Measurements from ENCODE around the gene SDK1. TPM values are rescaled to one million over a fixed set of nuclear protein-coding genes. Genes with fewer than 3 reads are reported as not detected.

The SDK1 gene
- total and polyA plus RNA-seq, 2 of the 8 experiments (the other 6 are each of a cell fraction or from before 2014, with no cell fraction given): 3.3 to 7.2 TPM

DNA sequence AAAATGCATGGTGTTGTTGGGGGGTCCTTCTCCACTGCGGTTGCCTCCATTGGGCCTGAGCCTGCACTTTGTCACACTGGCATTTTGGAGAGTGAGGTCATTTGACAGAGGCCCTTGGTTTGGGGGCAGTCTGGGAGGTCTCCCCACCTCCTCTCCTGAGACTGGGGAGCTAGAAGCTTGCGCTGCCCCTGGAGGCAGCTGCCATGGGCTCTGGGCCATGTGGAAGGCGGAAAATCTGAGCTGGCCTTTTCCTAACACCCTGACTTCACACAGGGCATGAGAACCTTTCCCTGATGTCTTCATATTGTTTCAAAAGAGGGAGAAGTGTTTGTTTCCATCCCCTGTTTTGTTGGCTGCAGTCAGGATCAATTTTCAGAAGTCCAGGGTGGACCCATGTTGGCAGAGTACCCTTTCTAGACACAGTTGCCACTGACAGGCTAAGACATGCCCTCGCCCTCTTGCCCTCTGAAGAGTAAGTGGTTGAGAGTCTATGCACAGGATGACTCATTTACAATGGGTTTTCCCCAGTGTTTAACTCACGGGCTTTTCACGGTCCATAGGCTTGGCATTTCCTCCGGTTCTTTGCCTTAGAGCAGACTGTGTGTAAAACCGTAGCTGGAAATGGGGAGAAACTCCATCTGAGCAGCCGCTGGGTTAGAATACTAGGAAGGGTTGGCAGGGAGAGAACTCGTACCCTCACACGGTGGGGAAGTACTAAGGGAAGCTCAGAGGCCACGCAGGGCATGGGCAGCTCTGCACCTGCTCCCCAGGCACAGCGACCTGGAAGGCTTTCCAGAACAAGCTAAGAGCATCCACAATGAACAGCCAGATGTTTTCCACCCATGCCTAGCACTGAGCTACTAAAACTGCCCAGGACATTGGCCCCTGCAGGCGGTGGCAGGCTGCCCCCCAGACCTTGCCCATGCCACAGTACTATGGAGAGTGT is 655.0 kb downstream of the SDK1 start:
- Histone ChIP-seq H4K8ac (ENCODE audit: extremely low read depth, insufficient read depth, low read length) (no peak overlapping the region), H2BK120ac (replicated peaks; ENCODE audit: low read depth, low read length) (no peak overlapping the region), H4K5ac (ENCODE audit: insufficient read length, low read depth, low read length) (no peak overlapping the region), H3K4me2 (ENCODE audit: insufficient read depth in 1 of 2, low read depth in 2 of 2, low read length in 2 of 2) (no peak overlapping the region), H3K14ac (ENCODE audit: insufficient read length) (no peak overlapping the region), H2AFZ (ENCODE audit: low read length) (no peak overlapping the region), H3K27ac (ENCODE audit: low read depth, low read length) (no peak overlapping the region), H3K36me3 (ENCODE audit: control insufficient read depth in 2 of 4, insufficient read depth in 4 of 4, low read length in 3 of 4) (no peaks in the 10 kb centered on the region), H2BK15ac (ENCODE audit: low read length) (no peak overlapping the region), H4K20me1 (replicated peaks in 1 of 2; ENCODE audit: control insufficient read depth in 1 of 2, insufficient read depth in 2 of 2, low read length in 2 of 2) (no peaks in the 10 kb centered on the region), H2AK5ac (ENCODE audit: low read depth, low read length) (no peak overlapping the region), H3K23me2 (ENCODE audit: low read depth, low read length) (no peaks in the 10 kb centered on the region), H4K91ac (replicated peaks; ENCODE audit: insufficient read length, low read length) (no peak overlapping the region), H3K56ac (replicated peaks; ENCODE audit: insufficient read length, low read depth, low read length) (peak overlapping the region; percentile 21), H2BK5ac (ENCODE audit: low read depth, low read length) (no peak overlapping the region), H3K18ac (ENCODE audit: extremely low read depth, low read length) (no peak overlapping the region), H2BK20ac (ENCODE audit: low read length) (no peak overlapping the region), H3K9ac (replicated peaks in 1 of 4; ENCODE audit: extremely low read depth in 1 of 4, low read depth in 3 of 4, low read length in 3 of 4) (no peak overlapping the region), H3K4ac (replicated peaks; ENCODE audit: insufficient read length, low read depth, low read length) (no peak overlapping the region), H3K4me1 (replicated peaks in 1 of 4; ENCODE audit: control insufficient read depth in 3 of 4, insufficient read depth in 4 of 4, low read length in 3 of 4) (no peaks in the 10 kb centered on the region), H3K9me3 (ENCODE audit: insufficient read depth in 2 of 2, low read depth in 1 of 2, low read length in 1 of 2) (no peaks in the 10 kb centered on the region; a peak in 1 of 4 replicates), H2BK12ac (ENCODE audit: low read depth, low read length) (no peak overlapping the region), H3K79me1 (ENCODE audit: low read depth, low read length) (no peaks in the 10 kb centered on the region; the same call in 1 of the 2 replicates), H3K23ac (ENCODE audit: insufficient read length) (no peak overlapping the region), H3K79me2 (ENCODE audit: control insufficient read depth in 1 of 2, insufficient read depth in 2 of 2, low read length in 2 of 2) (no peaks in the 10 kb centered on the region), H3K27me3 (replicated peaks in 1 of 4; ENCODE audit: control insufficient read depth in 3 of 4, extremely low read depth in 1 of 4, insufficient read depth in 3 of 4, low read length in 3 of 4) (no peaks in the 10 kb centered on the region), H3K4me3 (ENCODE audit: extremely low read depth in 1 of 4, insufficient read depth in 2 of 4, low read depth in 3 of 4, low read length in 4 of 4) (no peak overlapping the region)
- 90% methylated on average over 14 of the region's 14 CpGs; no CpG with 5 or more reads in 1 of the 2 experiments for WGBS, 2 experiments (ENCODE audit: extremely low coverage in 1 of 2, insufficient coverage in 1 of 2, insufficient read length in 1 of 2, insufficient replicate concordance in 2 of 2, low coverage in 1 of 2, low lambda C conversion rate in 2 of 2, missing lambda C conversion rate in 1 of 2)
- DNase-seq (ENCODE audit: low read depth in 1 of 2, low spot score in 2 of 2) (no peak), FAIRE-seq (no peak)
- ChIA-PET POLR2A (ENCODE audit: partially characterized antibody) (no interaction called here), CTCF (ENCODE audit: partially characterized antibody) (interaction anchor here (1.0 to 1.7 kb wide), 5 partner anchors 9 to 85 kb away, joined by 3 to 5 read pairs (median 4); no protein-coding TSS in a partner anchor)
- TF ChIP-seq, protein P1, sequence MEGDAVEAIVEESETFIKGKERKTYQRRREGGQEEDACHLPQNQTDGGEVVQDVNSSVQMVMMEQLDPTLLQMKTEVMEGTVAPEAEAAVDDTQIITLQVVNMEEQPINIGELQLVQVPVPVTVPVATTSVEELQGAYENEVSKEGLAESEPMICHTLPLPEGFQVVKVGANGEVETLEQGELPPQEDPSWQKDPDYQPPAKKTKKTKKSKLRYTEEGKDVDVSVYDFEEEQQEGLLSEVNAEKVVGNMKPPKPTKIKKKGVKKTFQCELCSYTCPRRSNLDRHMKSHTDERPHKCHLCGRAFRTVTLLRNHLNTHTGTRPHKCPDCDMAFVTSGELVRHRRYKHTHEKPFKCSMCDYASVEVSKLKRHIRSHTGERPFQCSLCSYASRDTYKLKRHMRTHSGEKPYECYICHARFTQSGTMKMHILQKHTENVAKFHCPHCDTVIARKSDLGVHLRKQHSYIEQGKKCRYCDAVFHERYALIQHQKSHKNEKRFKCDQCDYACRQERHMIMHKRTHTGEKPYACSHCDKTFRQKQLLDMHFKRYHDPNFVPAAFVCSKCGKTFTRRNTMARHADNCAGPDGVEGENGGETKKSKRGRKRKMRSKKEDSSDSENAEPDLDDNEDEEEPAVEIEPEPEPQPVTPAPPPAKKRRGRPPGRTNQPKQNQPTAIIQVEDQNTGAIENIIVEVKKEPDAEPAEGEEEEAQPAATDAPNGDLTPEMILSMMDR (IDR thresholded peaks at IDR 0.05; ENCODE audit: control extremely low read depth in 1 of 3, insufficient read depth in 1 of 3, low read depth in 1 of 3, low read length in 3 of 3): peak in 1 of 3 experiments; percentile 2; a peak in 1 of 4 replicates
- TF ChIP-seq, protein P2, sequence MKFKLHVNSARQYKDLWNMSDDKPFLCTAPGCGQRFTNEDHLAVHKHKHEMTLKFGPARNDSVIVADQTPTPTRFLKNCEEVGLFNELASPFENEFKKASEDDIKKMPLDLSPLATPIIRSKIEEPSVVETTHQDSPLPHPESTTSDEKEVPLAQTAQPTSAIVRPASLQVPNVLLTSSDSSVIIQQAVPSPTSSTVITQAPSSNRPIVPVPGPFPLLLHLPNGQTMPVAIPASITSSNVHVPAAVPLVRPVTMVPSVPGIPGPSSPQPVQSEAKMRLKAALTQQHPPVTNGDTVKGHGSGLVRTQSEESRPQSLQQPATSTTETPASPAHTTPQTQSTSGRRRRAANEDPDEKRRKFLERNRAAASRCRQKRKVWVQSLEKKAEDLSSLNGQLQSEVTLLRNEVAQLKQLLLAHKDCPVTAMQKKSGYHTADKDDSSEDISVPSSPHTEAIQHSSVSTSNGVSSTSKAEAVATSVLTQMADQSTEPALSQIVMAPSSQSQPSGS (IDR thresholded peaks at IDR 0.05; ENCODE audit: low read length): no peak
- TF ChIP-seq KDM5A (IDR thresholded peaks at IDR 0.05; ENCODE audit: low read length) (no peak), POLR2AphosphoS5 (IDR thresholded peaks at IDR 0.05; ENCODE audit: low read depth, low read length) (no peak), ASH2L (IDR thresholded peaks at IDR 0.05; ENCODE audit: low read length) (no peak), SIX5 (IDR thresholded peaks at IDR 0.05; ENCODE audit: low read depth, low read length) (no peak), RAD21 (IDR thresholded peaks at IDR 0.05 in 1 of 2, conservative IDR thresholded peaks at IDR 0.05 in 1 of 2; ENCODE audit: low read depth in 2 of 2, low read length in 2 of 2) (0 out of 4 replicates have a peak, but pooled peaks of 1 of the 2 experiments have one; percentile 9)
